ENCODE measurements around the gene MYO15A.

MYO15A gene

GRCh38 chr17:18143044-18143936, 34.7 kb downstream of the MYO15A start (continued):
- TF ChIP-seq, protein P1, sequence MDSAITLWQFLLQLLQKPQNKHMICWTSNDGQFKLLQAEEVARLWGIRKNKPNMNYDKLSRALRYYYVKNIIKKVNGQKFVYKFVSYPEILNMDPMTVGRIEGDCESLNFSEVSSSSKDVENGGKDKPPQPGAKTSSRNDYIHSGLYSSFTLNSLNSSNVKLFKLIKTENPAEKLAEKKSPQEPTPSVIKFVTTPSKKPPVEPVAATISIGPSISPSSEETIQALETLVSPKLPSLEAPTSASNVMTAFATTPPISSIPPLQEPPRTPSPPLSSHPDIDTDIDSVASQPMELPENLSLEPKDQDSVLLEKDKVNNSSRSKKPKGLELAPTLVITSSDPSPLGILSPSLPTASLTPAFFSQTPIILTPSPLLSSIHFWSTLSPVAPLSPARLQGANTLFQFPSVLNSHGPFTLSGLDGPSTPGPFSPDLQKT (IDR thresholded peaks at IDR 0.05; ENCODE audit: borderline replicate concordance, low read depth, low read length) = no peak
- TF ChIP-seq ZNF585B (tag by site-specific recombination; IDR thresholded peaks at IDR 0.05) (no peak), IKZF3 (tag by site-specific recombination; IDR thresholded peaks at IDR 0.05) (no peak), ZBTB7A (tag by site-specific recombination; IDR thresholded peaks at IDR 0.05; ENCODE audit: low read depth) (no peak), ZNF76 (tag by site-specific recombination; IDR thresholded peaks at IDR 0.05; ENCODE audit: borderline replicate concordance, low read depth) (0 out of 2 replicates have a peak, but pooled peaks have one; percentile 25), SCRT2 (tag by site-specific recombination; IDR thresholded peaks at IDR 0.05) (peak; percentile 78), ZNF623 (tag by site-specific recombination; IDR thresholded peaks at IDR 0.05) (no peak), ZNF596 (tag by site-specific recombination; IDR thresholded peaks at IDR 0.05) (no peak), ZNF660 (tag by site-specific recombination; IDR thresholded peaks at IDR 0.05) (no peak), ZNF341 (tag by site-specific recombination; IDR thresholded peaks at IDR 0.05; ENCODE audit: low read depth) (no peak), ZNF777 (tag by site-specific recombination; IDR thresholded peaks at IDR 0.05; ENCODE audit: borderline replicate concordance) (no peak), ZNF426 (tag by site-specific recombination; IDR thresholded peaks at IDR 0.05) (no peak), ZNF677 (tag by site-specific recombination; IDR thresholded peaks at IDR 0.05) (no peak), ZEB2 (tag by site-specific recombination; IDR thresholded peaks at IDR 0.05) (no peak), ZNF354C (tag by site-specific recombination; IDR thresholded peaks at IDR 0.05; ENCODE audit: borderline replicate concordance, low read depth) (no peak), EGR2 (tag by site-specific recombination; IDR thresholded peaks at IDR 0.05; ENCODE audit: low read depth) (0 out of 2 replicates have a peak, but pooled peaks have one; percentile 10), ZNF335 (tag by site-specific recombination; conservative IDR thresholded peaks at IDR 0.05) (no peak)
- TF ChIP-seq, protein P2, sequence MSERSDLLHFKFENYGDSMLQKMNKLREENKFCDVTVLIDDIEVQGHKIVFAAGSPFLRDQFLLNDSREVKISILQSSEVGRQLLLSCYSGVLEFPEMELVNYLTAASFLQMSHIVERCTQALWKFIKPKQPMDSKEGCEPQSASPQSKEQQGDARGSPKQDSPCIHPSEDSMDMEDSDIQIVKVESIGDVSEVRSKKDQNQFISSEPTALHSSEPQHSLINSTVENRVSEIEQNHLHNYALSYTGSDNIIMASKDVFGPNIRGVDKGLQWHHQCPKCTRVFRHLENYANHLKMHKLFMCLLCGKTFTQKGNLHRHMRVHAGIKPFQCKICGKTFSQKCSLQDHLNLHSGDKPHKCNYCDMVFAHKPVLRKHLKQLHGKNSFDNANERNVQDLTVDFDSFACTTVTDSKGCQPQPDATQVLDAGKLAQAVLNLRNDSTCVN (tag by site-specific recombination; optimal IDR thresholded peaks at IDR 0.05) = no peak

- Histone ChIP-seq H3K4me3 (ENCODE audit: low read depth, low read length) (no peak overlapping the region), H3K9me3 (ENCODE audit: control insufficient read depth, insufficient read depth, low read depth, low read length) (no peaks in the 10 kb centered on the region), H3K4me1 (ENCODE audit: control insufficient read depth, insufficient read depth, low read length) (no peaks in the 10 kb centered on the region), H3K36me3 (ENCODE audit: control insufficient read depth in 2 of 2, insufficient read depth in 1 of 2, low read length in 2 of 2) (no peaks in the 10 kb centered on the region), H3K27ac (ENCODE audit: extremely low read depth, low read depth, low read length) (no peak overlapping the region)
- CTCF ChIA-PET = interaction anchor here (0.7 to 0.8 kb wide), 2 partner anchors 63 to 452 kb away, joined by 3 read pairs; no protein-coding TSS in a partner anchor
- POLR2A ChIA-PET = interaction anchor here (1.1 kb wide), 1 partner anchor 9 kb away, joined by 3 read pairs; no protein-coding TSS in a partner anchor
- TF ChIP-seq ZSCAN16 (tag by site-specific recombination; IDR thresholded peaks at IDR 0.05) (no peak), SCRT2 (tag by site-specific recombination; IDR thresholded peaks at IDR 0.05) (no peak)
- TF ChIP-seq, protein P3, sequence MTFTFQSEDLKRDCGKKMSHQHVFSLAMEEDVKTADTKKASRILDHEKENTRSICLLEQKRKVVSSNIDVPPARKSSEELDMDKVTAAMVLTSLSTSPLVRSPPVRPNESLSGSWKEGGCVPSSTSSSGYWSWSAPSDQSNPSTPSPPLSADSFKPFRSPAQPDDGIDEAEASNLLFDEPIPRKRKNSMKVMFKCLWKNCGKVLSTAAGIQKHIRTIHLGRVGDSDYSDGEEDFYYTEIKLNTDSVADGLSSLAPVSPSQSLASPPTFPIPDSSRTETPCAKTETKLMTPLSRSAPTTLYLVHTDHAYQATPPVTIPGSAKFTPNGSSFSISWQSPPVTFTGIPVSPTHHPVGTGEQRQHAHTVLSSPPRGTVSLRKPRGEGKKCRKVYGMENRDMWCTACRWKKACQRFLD (tag by site-specific recombination; IDR thresholded peaks at IDR 0.05) = no peak
These were observed 35.7 kb downstream of the MYO15A start for GRCh38 chr17:18144261-18144660.

All from HEK293 (cell line).